GM12878 (cell line): ENCODE results near the gene UNCX. TPM values are rescaled to one million over a fixed set of nuclear protein-coding genes. Genes with fewer than 3 reads are reported as not detected.

Experiments used
- ATAC-seq: fragments of 200-7000 bp; cut with Tn5 transposase; 3 replicates; pipeline ENCODE4 v1.9.1; 2020; ENCODE audit warnings: mild to moderate bottlenecking, moderate library complexity
- BruUV-seq: library from RNA; stranded (reverse); fragments of 400-500 nt; replicated peaks from 2 replicates; lab custom pipeline; 2021; lab: Mats Ljungman, UMichigan
- CTCF ChIA-PET: fragments of 300-600 bp; sonication (Branson Sonifier 250); formaldehyde crosslinking; extraction: SDS; loops from one replicate; lab custom pipeline; 2021; ENCODE audit warnings: inconsistent platforms; lab: Yijun Ruan, JAX
- POLR2A ChIA-PET: fragments of 350-600 bp; formaldehyde crosslinking; extraction: SDS; loops from one replicate; lab custom pipeline; 2021; ENCODE audit warnings: inconsistent platforms; lab: Charles Lee
- RAD21 ChIA-PET: fragments of 300-600 bp; sonication (Branson Sonifier 250); formaldehyde crosslinking; loops from one replicate; lab custom pipeline; 2023; ENCODE audit warnings: antibody characterized with exemption; ENCODE audit not compliant: unreplicated experiment; lab: Charles Lee
- SMC1A ChIA-PET: fragments of 300-600 bp; sonication (Branson Sonifier 250); formaldehyde crosslinking; loops from one replicate; lab custom pipeline; 2023; ENCODE audit not compliant: unreplicated experiment, uncharacterized antibody; lab: Charles Lee
- DNase-seq: peaks from one replicate; pipeline ENCODE4 v3.0.0-alpha.2; 2011; ENCODE audit warnings: low read depth, low spot score
- FAIRE-seq: peaks from 3 replicates; lab custom pipeline; 2011; peaks lifted over from hg19 to GRCh38; lab: Jason Lieb, UNC
- H2AFZ ChIP-seq: 2 replicates; pipeline ENCODE4 v1.6.0; 2011; ENCODE audit warnings: low read depth, low read length, control low read depth; ENCODE audit not compliant: control insufficient read depth
- H3K27ac ChIP-seq: 2 replicates; pipeline ENCODE4 v1.5.1; 2011; ENCODE audit warnings: control low read depth; ENCODE audit not compliant: control insufficient read depth, insufficient read depth
- H3K27me3 ChIP-seq, 2 experiments: replicated peaks in 1 of 2; 2 replicates each; pipeline versions ENCODE4 v1.6.0 to v1.6.1; 2011; ENCODE audit warnings: low read length in 1 of 2; ENCODE audit not compliant: control insufficient read depth in 2 of 2, insufficient read depth in 2 of 2
- H3K36me3 ChIP-seq, 2 experiments: 2 replicates each; pipeline ENCODE4 v1.5.1; 2011; ENCODE audit warnings: low read length in 1 of 2; ENCODE audit not compliant: control insufficient read depth in 2 of 2, insufficient read depth in 2 of 2
- H3K4me1 ChIP-seq: 2 replicates; pipeline ENCODE4 v1.6.1; 2011; ENCODE audit warnings: mild to moderate bottlenecking, low read length, moderate library complexity, mixed read lengths; ENCODE audit not compliant: control insufficient read depth, insufficient read depth
- H3K4me2 ChIP-seq: 2 replicates; pipeline ENCODE4 v1.6.0; 2011; ENCODE audit warnings: control low read depth; ENCODE audit not compliant: control insufficient read depth, insufficient read depth
- H3K4me3 ChIP-seq: fragments of 200-600 bp; sonication (generic); 2 replicates; pipeline ENCODE4 v1.5.1; 2016
- H3K79me2 ChIP-seq: 2 replicates; pipeline ENCODE4 v1.6.0; 2011; ENCODE audit warnings: low read length; ENCODE audit not compliant: control insufficient read depth, insufficient read depth
- H3K9ac ChIP-seq: 2 replicates; pipeline ENCODE4 v1.8.0; 2011; ENCODE audit warnings: low read length, control low read depth, mixed read lengths; ENCODE audit not compliant: control insufficient read depth, insufficient read depth
- H3K9me3 ChIP-seq: replicated peaks from 3 replicates; pipeline ENCODE4 v1.5.1; 2011; ENCODE audit warnings: mild to moderate bottlenecking, low read length; ENCODE audit not compliant: control insufficient read depth, insufficient read depth
- H4K20me1 ChIP-seq: 2 replicates; pipeline ENCODE4 v1.6.0; 2011; ENCODE audit not compliant: control insufficient read depth, insufficient read depth
- BHLHE40 ChIP-seq, 2 experiments: fragments of 450-650 bp in 1 of 2; IDR thresholded peaks; 2 replicates each; pipeline ENCODE4 v1.6.1; 2011 to 2017; ENCODE audit warnings: low read depth in 2 of 2, borderline replicate concordance in 1 of 2, improper control_type of control experiment in 1 of 2, low read length in 1 of 2, mild to moderate bottlenecking in 1 of 2
- FOS ChIP-seq: IDR thresholded peaks from 3 replicates; pipeline ENCODE4 v1.6.1; 2011; ENCODE audit warnings: borderline replicate concordance; ENCODE audit not compliant: insufficient read length; ENCODE audit errors: extremely low read depth
- MXI1 ChIP-seq: fragments of 150-350 bp; IDR thresholded peaks from 2 replicates; pipeline ENCODE4 v1.6.1; 2011; ENCODE audit warnings: low read depth, mild to moderate bottlenecking, inconsistent platforms, low read length, improper control_type of control experiment
- NFYA ChIP-seq: IDR thresholded peaks from 2 replicates; pipeline ENCODE4 v1.6.1; 2011; ENCODE audit warnings: low read depth, mild to moderate bottlenecking, low read length, improper control_type of control experiment, borderline replicate concordance
- PAX5 ChIP-seq: IDR thresholded peaks from 2 replicates; pipeline ENCODE4 v1.6.1; 2011; ENCODE audit warnings: low read depth, low read length, borderline replicate concordance
- PKNOX1 ChIP-seq: fragments of 450-650 bp; IDR thresholded peaks from 2 replicates; pipeline ENCODE4 v1.6.1; 2016; ENCODE audit warnings: mild to moderate bottlenecking
- PML ChIP-seq: IDR thresholded peaks from 2 replicates; pipeline ENCODE4 v1.6.1; 2012; ENCODE audit warnings: low read length, inconsistent platforms
- SUZ12 ChIP-seq: fragments of 200-600 bp; sonication (generic); IDR thresholded peaks from one replicate; pipeline ENCODE4 v1.6.1; 2018; ENCODE audit warnings: antibody characterized with exemption, mild to moderate bottlenecking; ENCODE audit not compliant: unreplicated experiment
- TCF12 ChIP-seq: IDR thresholded peaks from 2 replicates; pipeline ENCODE4 v1.6.1; 2011; ENCODE audit warnings: low read depth, mild to moderate bottlenecking, low read length
- ZSCAN29 ChIP-seq: fragments of 450-650 bp; IDR thresholded peaks from 2 replicates; pipeline ENCODE4 v1.6.1; 2017; ENCODE audit warnings: mild to moderate bottlenecking, moderate library complexity
- WGBS: methylation state at CpG from one replicate; pipeline ENCODE4 v1.1.6; 2016; ENCODE audit warnings: low lambda C conversion rate; ENCODE audit not compliant: insufficient replicate concordance, insufficient coverage; ENCODE audit errors: missing lambda C conversion rate; 5-methylcytosine and 5-hydroxymethylcytosine counted together
- in situ Hi-C: fragments of 300-500 bp; cut with MboI; formaldehyde crosslinking; loops from 9 replicates; pipeline ENCODE4 v1.14.3; 2018; ENCODE audit warnings: mixed read lengths
- intact Hi-C: fragments of 100-400 bp; cut with micrococcal nuclease; formaldehyde crosslinking; loops from one replicate; pipeline ENCODE4 v1.14.2; 2022; ENCODE audit not compliant: unreplicated experiment
- polyA plus RNA-seq, 11 experiments: library from polyadenylated mRNA; depleted of rRNA in 4 of 11; unstranded in 6 of 11; stranded (reverse) in 5 of 11; fragments of >200 nt; fragmentation: Nextera tagmentation in 4 of 11; fragmentation: Illumina TruSeq in 1 of 11; extraction: Ambion mirVana in 4 of 11; extraction: Trizol in 1 of 11; gene quantifications; 1 replicate in 1 of 11; 2 replicates in 10 of 11; pipeline versions ENCODE4 v1.2.1 to v1.2.3, GENCODE V29; 2011 to 2016; ENCODE audit warnings: inconsistent platforms in 2 of 11, missing spikeins in 2 of 11, low read depth in 1 of 11
- total RNA-seq, 4 experiments: library from RNA; depleted of rRNA in 3 of 4; stranded (reverse); fragments of >200 nt in 3 of 4; fragmentation: Illumina TruSeq in 1 of 4; extraction: Trizol in 1 of 4; gene quantifications; 2 replicates each; pipeline versions ENCODE4 v1.2.1 to v1.2.3, GENCODE V29; 2013 to 2021
- TF ChIP-seq, protein P1 (sequence below): IDR thresholded peaks from 2 replicates; pipeline ENCODE4 v1.6.1; 2011; ENCODE audit warnings: low read depth, mild to moderate bottlenecking, low read length, moderate library complexity, borderline replicate concordance; ENCODE audit errors: extremely low read depth

Gene UNCX
- total and polyA plus RNA-seq, 10 of the 15 experiments (the other 5 are each of a cell fraction or from before 2014, with no cell fraction given): not detected

- Histone ChIP-seq H3K79me2 (no peaks in the 10 kb centered on the region), H2AFZ (no peak overlapping the region)
- CTCF ChIA-PET: no interaction called here
- TF ChIP-seq PKNOX1: no peak
- no peak for TF ChIP-seq TCF12
- no peak for TF ChIP-seq NFYA
- TF ChIP-seq, protein P1, sequence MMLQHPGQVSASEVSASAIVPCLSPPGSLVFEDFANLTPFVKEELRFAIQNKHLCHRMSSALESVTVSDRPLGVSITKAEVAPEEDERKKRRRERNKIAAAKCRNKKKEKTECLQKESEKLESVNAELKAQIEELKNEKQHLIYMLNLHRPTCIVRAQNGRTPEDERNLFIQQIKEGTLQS: no peak
- no peak for TF ChIP-seq PAX5
- no peak for TF ChIP-seq ZSCAN29
- no peak for TF ChIP-seq FOS
- no peak for TF ChIP-seq PML
- TF ChIP-seq MXI1: no peak
- TF ChIP-seq BHLHE40 (IDR thresholded peaks at IDR 0.05; ENCODE audit: borderline replicate concordance in 1 of 2, low read depth in 2 of 2, low read length in 1 of 2): no peak
- TF ChIP-seq SUZ12: no peak
- TF ChIP-seq, all 136 proteins: peak for 0
- FAIRE-seq (no peak), DNase-seq (no peak), ATAC-seq (no peak)
- no peak overlapping the region for H3K9ac ChIP-seq
- no peak overlapping the region for H3K4me2 ChIP-seq
- H3K27me3 ChIP-seq: peaks cover 2 to 17% of the 10 kb centered on the region in 2 experiments; a peak in 2 of 4 replicates
- H3K4me1 ChIP-seq: no peaks in the 10 kb centered on the region
- H3K36me3 ChIP-seq: no peaks in the 10 kb centered on the region
- no TSS peak for BruUV-seq
- intact Hi-C loops: no loop called here
- in situ Hi-C loops: no loop called here
- no peaks in the 10 kb centered on the region for H4K20me1 ChIP-seq
- ChIA-PET RAD21 (no interaction called here), SMC1A (no interaction called here), POLR2A (no interaction called here)
- H3K9me3 ChIP-seq: no peaks in the 10 kb centered on the region
- no peak overlapping the region for H3K4me3 ChIP-seq
- H3K27ac ChIP-seq: no peak overlapping the region
- WGBS: 78% methylated on average over 37 of the region's 87 CpGs
Measured at GRCh38 chr7:1236132-1236661, 3.5 kb downstream of the UNCX start.
